Hepatocyte (in vitro differentiated cells): ENCODE results near the gene CKS1B.

Source experiments
- EZH2 ChIP-seq: fragments of 200-600 bp; sonication (generic); IDR thresholded peaks from 2 replicates; pipeline ENCODE4 v1.6.1; 2016; ENCODE audit warnings: antibody characterized with exemption, mild to moderate bottlenecking, borderline replicate concordance
- TF ChIP-seq, protein P1 (sequence below): fragments of 200-600 bp; sonication (generic); IDR thresholded peaks from 2 replicates; pipeline ENCODE4 v1.5.1; 2016; ENCODE audit warnings: antibody characterized with exemption, mild to moderate bottlenecking; ENCODE audit not compliant: poor library complexity

GRCh38 chr1:154994591-154994990 lies 20.1 kb downstream of the CKS1B start:
- TF ChIP-seq EZH2: no peak
- TF ChIP-seq, protein P1, sequence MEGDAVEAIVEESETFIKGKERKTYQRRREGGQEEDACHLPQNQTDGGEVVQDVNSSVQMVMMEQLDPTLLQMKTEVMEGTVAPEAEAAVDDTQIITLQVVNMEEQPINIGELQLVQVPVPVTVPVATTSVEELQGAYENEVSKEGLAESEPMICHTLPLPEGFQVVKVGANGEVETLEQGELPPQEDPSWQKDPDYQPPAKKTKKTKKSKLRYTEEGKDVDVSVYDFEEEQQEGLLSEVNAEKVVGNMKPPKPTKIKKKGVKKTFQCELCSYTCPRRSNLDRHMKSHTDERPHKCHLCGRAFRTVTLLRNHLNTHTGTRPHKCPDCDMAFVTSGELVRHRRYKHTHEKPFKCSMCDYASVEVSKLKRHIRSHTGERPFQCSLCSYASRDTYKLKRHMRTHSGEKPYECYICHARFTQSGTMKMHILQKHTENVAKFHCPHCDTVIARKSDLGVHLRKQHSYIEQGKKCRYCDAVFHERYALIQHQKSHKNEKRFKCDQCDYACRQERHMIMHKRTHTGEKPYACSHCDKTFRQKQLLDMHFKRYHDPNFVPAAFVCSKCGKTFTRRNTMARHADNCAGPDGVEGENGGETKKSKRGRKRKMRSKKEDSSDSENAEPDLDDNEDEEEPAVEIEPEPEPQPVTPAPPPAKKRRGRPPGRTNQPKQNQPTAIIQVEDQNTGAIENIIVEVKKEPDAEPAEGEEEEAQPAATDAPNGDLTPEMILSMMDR: no peak
